BJ (cell line): ENCODE data around the gene DESI1. TPM values are rescaled to one million over a fixed set of nuclear protein-coding genes. Genes with fewer than 3 reads are reported as not detected.

ENCODE experiments used
- CTCF ChIA-PET: fragments of 350-600 bp; formaldehyde crosslinking; extraction: SDS; loops from one replicate; lab custom pipeline; 2021; ENCODE audit warnings: antibody characterized with exemption, inconsistent platforms; lab: Yijun Ruan, JAX
- POLR2A ChIA-PET: fragments of 300-600 bp; sonication (Branson Sonifier 250); formaldehyde crosslinking; extraction: SDS; loops from one replicate; lab custom pipeline; 2021; ENCODE audit warnings: antibody characterized with exemption; lab: Charles Lee
- DNase-seq: peaks from one replicate; pipeline ENCODE4 v3.0.0-alpha.2; 2011; ENCODE audit warnings: low read depth
- H3K27me3 ChIP-seq: 2 replicates; pipeline ENCODE4 v1.6.0; 2011; ENCODE audit warnings: low read length; ENCODE audit not compliant: control insufficient read depth, insufficient read depth
- H3K36me3 ChIP-seq: 2 replicates; pipeline ENCODE4 v1.5.1; 2011; ENCODE audit warnings: low read length; ENCODE audit not compliant: control insufficient read depth, insufficient read depth
- H3K4me3 ChIP-seq: 2 replicates; pipeline ENCODE4 v1.5.1; 2011; ENCODE audit warnings: low read depth, mild to moderate bottlenecking, control low read depth, low read length
- CTCF ChIP-seq: IDR thresholded peaks from 2 replicates; pipeline ENCODE4 v1.5.1; 2011; ENCODE audit warnings: low read depth, mild to moderate bottlenecking, control low read depth, inconsistent platforms, low read length, moderate library complexity; ENCODE audit not compliant: insufficient read depth
- polyA plus RNA-seq: library from polyadenylated mRNA; depleted of rRNA; stranded (reverse); fragments of >200 nt; gene quantifications from 2 replicates; pipeline ENCODE4 v1.2.3, GENCODE V29; 2011

DESI1 gene
- polyA plus RNA-seq, 1 experiment = 35.7 TPM

DNA sequence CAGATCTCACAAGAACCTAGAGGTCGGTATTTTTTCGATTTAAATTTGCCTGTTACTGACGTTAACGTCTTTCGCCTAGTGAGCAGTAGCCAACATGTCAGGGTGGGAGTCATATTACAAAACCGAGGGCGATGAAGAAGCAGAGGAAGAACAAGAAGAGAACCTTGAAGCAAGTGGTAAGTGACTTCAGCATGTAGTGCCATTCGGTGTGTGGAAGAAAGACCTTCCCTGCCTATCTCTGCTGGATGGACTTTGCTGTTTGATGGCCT lies 1.0 kb upstream of the DESI1 start:
- CTCF ChIA-PET = interaction anchor here (1.0 to 1.1 kb wide), 2 partner anchors 17 to 78 kb away, joined by 3 read pairs; partner anchors contain the start of gene POLR3H
- Histone ChIP-seq H3K36me3 (peaks cover 5% of the 10 kb centered on the region), H3K4me3 (peak overlapping the region; percentile 93), H3K27me3 (no peaks in the 10 kb centered on the region)
- POLR2A ChIA-PET = interaction anchor here (0.6 kb wide), 1 partner anchor 333 kb away, joined by 5 read pairs; no protein-coding TSS in a partner anchor
- no peak for DNase-seq
- TF ChIP-seq CTCF = no peak

DNA sequence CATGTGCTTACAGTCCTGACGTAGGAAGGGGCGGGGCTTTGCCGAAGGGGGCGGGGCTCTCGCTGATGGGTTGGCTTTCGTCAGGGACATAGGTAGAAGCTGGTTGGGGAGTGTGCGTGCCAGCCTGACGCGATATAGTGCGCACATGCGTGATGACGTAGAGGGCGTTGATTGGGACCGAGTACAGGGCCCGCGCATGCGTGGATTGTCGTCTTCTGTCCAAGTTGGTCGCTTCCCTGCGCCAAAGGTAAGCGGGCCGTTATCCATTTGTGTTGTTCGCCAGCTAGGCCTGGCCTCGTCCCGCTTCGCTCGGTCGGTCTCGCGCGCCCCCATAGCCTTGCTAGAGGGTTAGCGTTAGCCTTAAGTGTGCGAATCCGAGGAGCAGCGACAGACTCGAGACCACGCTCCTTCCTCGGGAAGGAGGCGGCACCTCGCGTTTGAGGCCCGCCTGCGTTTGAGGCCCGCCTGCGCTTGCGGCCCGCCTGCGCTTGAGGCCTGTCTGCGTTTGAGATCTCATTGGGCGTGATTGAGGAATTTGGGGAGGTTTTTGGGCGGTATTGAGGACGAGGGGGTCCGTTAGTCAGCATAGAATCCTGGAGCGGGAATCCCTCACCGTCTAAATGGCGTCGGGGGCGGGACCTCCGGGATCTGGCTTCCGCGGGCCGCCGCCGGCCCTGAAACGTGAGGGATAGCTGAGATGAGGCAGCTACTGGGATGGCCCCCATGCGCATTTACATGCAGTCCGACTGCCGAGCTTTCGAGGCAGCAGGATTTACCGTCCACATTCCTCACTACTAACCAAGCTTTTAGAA lies 462 bp upstream of the DESI1 start, which contains the start of gene XRCC6:
XRCC6 (plus strand) TSS at position 197 of the 812 bp plus-strand sequence. CDS start 710 bp downstream, outside the sequence.
- CTCF ChIA-PET = interaction anchor here (1.0 to 1.9 kb wide), 3 partner anchors 17 to 94 kb away, joined by 3 to 5 read pairs (median 3); partner anchors contain the start of gene POLR3H
- Histone ChIP-seq H3K36me3 (peaks cover 5% of the 10 kb centered on the region), H3K4me3 (peak within 1 kb of the TSS; percentile 93), H3K27me3 (no peaks in the 10 kb centered on the region)
- no peak for TF ChIP-seq CTCF
- peak; percentile 98 for DNase-seq
- POLR2A ChIA-PET = interaction anchor here (0.5 to 1.0 kb wide), 2 partner anchors 37 to 151 kb away, joined by 3 to 4 read pairs; no protein-coding TSS in a partner anchor

DNA sequence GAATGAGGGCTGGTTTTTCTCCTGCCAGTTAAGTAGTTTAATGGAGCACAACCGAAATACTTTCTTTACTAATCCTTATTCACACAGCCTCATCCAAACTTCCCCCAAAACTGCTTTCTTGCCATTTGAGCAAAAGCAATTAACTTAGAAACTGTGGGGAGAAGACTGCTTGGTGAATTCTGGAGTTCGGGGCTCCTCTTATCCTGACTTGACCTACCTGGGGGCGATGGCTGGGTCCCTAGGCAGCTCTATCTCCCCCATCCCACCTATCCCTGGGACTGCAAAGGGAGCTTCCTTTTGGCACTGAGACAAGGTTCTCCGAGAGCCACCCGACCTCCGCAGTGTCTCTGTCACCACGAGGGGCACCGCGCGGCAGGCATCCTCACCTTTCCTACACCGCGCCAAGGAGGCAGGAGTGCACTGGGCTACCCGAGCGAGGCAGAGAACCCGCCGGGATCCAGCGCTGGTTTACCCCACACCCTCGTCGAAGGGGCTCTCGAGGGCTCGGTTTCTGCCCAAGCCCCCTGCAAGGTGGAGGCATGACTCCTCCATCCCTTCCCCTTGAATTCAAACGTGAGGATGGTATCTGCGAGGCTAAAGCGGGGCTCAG lies 759 bp downstream of the DESI1 start:
- 0 out of 2 replicates have a peak, but pooled peaks have one; percentile 14 for TF ChIP-seq CTCF
- Histone ChIP-seq H3K4me3 (peak overlapping the region; percentile 93), H3K36me3 (peaks cover 5% of the 10 kb centered on the region), H3K27me3 (no peaks in the 10 kb centered on the region)
- DNase-seq = no peak
- ChIA-PET POLR2A (no interaction called here), CTCF (interaction anchor here (1.7 to 2.3 kb wide), 3 partner anchors 23 to 93 kb away, joined by 5 to 16 read pairs (median 5); no protein-coding TSS in a partner anchor)

DNA sequence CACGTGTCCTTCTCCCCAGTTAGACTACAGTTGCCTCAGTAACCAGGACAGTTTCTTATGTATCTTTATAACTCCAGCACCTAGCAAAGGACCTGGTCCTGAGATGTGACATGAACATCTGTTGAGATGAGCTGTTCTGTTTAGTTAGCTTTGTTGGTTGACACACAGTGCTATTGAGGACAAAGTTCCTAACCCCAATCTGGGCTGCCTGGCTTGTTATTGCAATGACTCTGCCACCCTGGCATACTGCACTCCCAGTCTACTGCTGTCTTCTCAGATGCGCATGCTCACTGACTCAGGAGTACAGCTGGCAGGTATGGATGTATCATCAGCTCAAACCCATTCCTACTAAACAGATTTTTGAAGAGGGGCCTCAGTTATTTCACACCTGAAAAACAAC lies 7.4 kb downstream of the DESI1 start:
- CTCF ChIA-PET = interaction anchor here (0.8 to 2.8 kb wide), 4 partner anchors 11 to 70 kb away, joined by 3 to 10 read pairs (median 3); no protein-coding TSS in a partner anchor
- peaks cover 3% of the 10 kb centered on the region; the same call in 1 of the 2 replicates for H3K36me3 ChIP-seq
- no peaks in the 10 kb centered on the region for H3K27me3 ChIP-seq
- no peak for TF ChIP-seq CTCF
- H3K4me3 ChIP-seq = no peak overlapping the region
- DNase-seq = no peak
- POLR2A ChIA-PET = no interaction called here
